CD4-positive, alpha-beta memory T cell (primary cell): ENCODE data around the gene GTF2F1. TPM values are rescaled to one million over a fixed set of nuclear protein-coding genes. Genes with fewer than 3 reads are reported as not detected.
A peak's percentile ranks its signal among the peaks of the same experiment; 100 is the strongest.
"Not testable (repeated sequence)": the region's sequence is repeated elsewhere in the genome, so short reads cannot be mapped to it uniquely, and the experiment has no call there.

Experiments
- CTCF ChIA-PET: fragments of 350-600 bp; sonication (Branson Sonifier 250); formaldehyde crosslinking; loops from one replicate; lab custom pipeline; 2021; ENCODE audit warnings: inconsistent platforms; ENCODE audit not compliant: partially characterized antibody; lab: Charles Lee
- POLR2A ChIA-PET: fragments of 350-600 bp; sonication (Branson Sonifier 250); formaldehyde crosslinking; loops from one replicate; lab custom pipeline; 2021; ENCODE audit not compliant: partially characterized antibody; lab: Charles Lee
- DNase-seq, 5 donors: peaks; one replicate each; pipeline versions ENCODE4 v3.0.0 to v3.0.0-alpha.2; 2020 to 2022; ENCODE audit warnings: mixed read lengths in 1 of 5
- H3K27ac ChIP-seq: one replicate; pipeline ENCODE4 v1.7.0; 2013; ENCODE audit warnings: low read depth, low read length
- H3K27me3 ChIP-seq: 2 replicates; pipeline ENCODE4 v1.7.0; 2013; ENCODE audit warnings: mild to moderate bottlenecking, low read length, moderate library complexity; ENCODE audit not compliant: insufficient read depth
- H3K36me3 ChIP-seq: 2 replicates; pipeline ENCODE4 v1.7.0; 2013; ENCODE audit warnings: mild to moderate bottlenecking, low read length, moderate library complexity; ENCODE audit not compliant: insufficient read depth
- H3K4me1 ChIP-seq: 2 replicates; pipeline ENCODE4 v1.7.0; 2013; ENCODE audit warnings: mild to moderate bottlenecking, low read length, moderate library complexity; ENCODE audit not compliant: insufficient read depth
- H3K4me3 ChIP-seq, 2 donors: one replicate each; pipeline ENCODE4 v1.7.0; 2013; ENCODE audit warnings: low read length in 2 of 2, mild to moderate bottlenecking in 1 of 2
- H3K9me3 ChIP-seq, 2 donors: one replicate each; pipeline ENCODE4 v1.7.0; 2013; ENCODE audit warnings: low read length in 2 of 2, control low read depth in 1 of 2; ENCODE audit not compliant: control insufficient read depth in 1 of 2
- H3K27ac Mint-ChIP-seq, 7 donors: one replicate each; pipeline ENCODE4 v1.8.0; 2020 to 2021; ENCODE audit warnings: mixed read lengths in 7 of 7, mild to moderate bottlenecking in 6 of 7, inconsistent platforms in 3 of 7, moderate library complexity in 3 of 7
- H3K27me3 Mint-ChIP-seq, 2 donors: one replicate each; pipeline ENCODE4 v1.8.0; 2020 to 2021; ENCODE audit warnings: mixed read lengths in 2 of 2
- H3K36me3 Mint-ChIP-seq, 2 donors: one replicate each; pipeline ENCODE4 v1.8.0; 2020 to 2021; ENCODE audit warnings: mixed read lengths in 2 of 2, inconsistent platforms in 1 of 2, mild to moderate bottlenecking in 1 of 2
- H3K4me1 Mint-ChIP-seq, 4 donors: one replicate each; pipeline ENCODE4 v1.8.0; 2020 to 2021; ENCODE audit warnings: mixed read lengths in 4 of 4, mild to moderate bottlenecking in 1 of 4
- H3K4me3 Mint-ChIP-seq, 8 donors: one replicate each; pipeline ENCODE4 v1.8.0; 2020 to 2021; ENCODE audit warnings: mixed read lengths in 8 of 8, mild to moderate bottlenecking in 7 of 8, moderate library complexity in 6 of 8, inconsistent platforms in 3 of 8
- H3K9me3 Mint-ChIP-seq, 8 donors: one replicate each; pipeline ENCODE4 v1.8.0; 2020 to 2021; ENCODE audit warnings: mixed read lengths in 8 of 8, mild to moderate bottlenecking in 5 of 8, inconsistent platforms in 3 of 8, moderate library complexity in 1 of 8
- intact Hi-C: fragments of 100-400 bp; cut with micrococcal nuclease; formaldehyde crosslinking; loops from one replicate; pipeline ENCODE4 v1.15.1; 2023
- polyA plus RNA-seq, 2 donors: library from polyadenylated mRNA; unstranded; fragments of 300-500 nt; fragmentation: Illumina TruSeq; gene quantifications; one replicate each; pipeline ENCODE4 v1.2.3, GENCODE V29; 2021
- total RNA-seq, 2 experiments: library from RNA; stranded (reverse); gene quantifications; one replicate each; pipeline ENCODE4 v1.2.3, GENCODE V29; 2021

Gene GTF2F1
- total and polyA plus RNA-seq, 4 experiments from 2014 or later: 6.6 to 57.7 (median 41.9) TPM

DNA sequence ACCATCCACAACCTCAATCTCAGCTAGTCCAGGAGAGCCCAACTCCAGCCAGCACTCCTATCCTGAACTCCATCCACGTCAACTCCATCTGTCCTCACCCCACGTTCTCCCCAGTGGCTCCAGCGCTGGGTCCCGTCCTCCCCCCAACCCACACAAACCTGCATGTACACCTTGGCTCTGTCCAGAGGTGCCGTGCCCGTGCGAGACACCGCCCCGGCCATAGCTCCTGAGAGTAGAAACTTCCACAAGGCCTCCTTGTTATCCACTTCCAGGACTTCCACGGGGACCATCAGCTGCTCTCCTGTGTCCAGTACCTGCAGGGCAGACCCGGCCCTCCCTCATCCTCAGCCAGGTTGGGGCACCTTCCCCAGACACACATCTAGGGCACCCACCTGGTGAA, 38.9 kb upstream of the GTF2F1 start:
- Histone ChIP-seq H3K9me3 (no peaks in the 10 kb centered on the region), H3K4me1 (peaks cover 4% of the 10 kb centered on the region), H3K27ac (no peak overlapping the region), H3K4me3 (no peak overlapping the region), H3K36me3 (no peaks in the 10 kb centered on the region), H3K27me3 (no peaks in the 10 kb centered on the region)
- intact Hi-C loops: no loop called here
- POLR2A ChIA-PET: interaction anchor here (1.0 kb wide), 1 partner anchor 29 kb away, joined by 4 read pairs; no protein-coding TSS in a partner anchor
- CTCF ChIA-PET: no interaction called here
- no peak overlapping the region for H3K27ac Mint-ChIP-seq
- no peaks in the 10 kb centered on the region for H3K9me3 Mint-ChIP-seq
- peak in 1 of 5 donors; percentile 14 for DNase-seq
- H3K36me3 Mint-ChIP-seq: no peaks in the 10 kb centered on the region
- H3K27me3 Mint-ChIP-seq: no peaks in the 10 kb centered on the region
- peaks cover 0 to 1% (median 0%) of the 10 kb centered on the region in 4 donors for H3K4me1 Mint-ChIP-seq
- peak overlapping the region in 1 of 8 donors; percentile 58 for H3K4me3 Mint-ChIP-seq

GRCh38 chr19:6429419-6430221, 36.7 kb upstream of the GTF2F1 start:
- no peak for DNase-seq
- no peak overlapping the region for H3K4me3 ChIP-seq
- intact Hi-C loops: loop anchor here (10.0 kb wide), 1 partner anchor 75 kb away; the partner anchor contains the start of gene TUBB4A
- Mint-ChIP-seq H3K27me3 (no peaks in the 10 kb centered on the region), H3K4me3 (no peak overlapping the region), H3K36me3 (peaks cover 0 to 2% of the 10 kb centered on the region in 2 donors), H3K4me1 (peaks cover 4 to 13% (median 9%) of the 10 kb centered on the region in 4 donors), H3K9me3 (peaks cover 0 to 2% (median 0%) of the 10 kb centered on the region in 8 donors), H3K27ac (no peak overlapping the region)
- H3K36me3 ChIP-seq: no peaks in the 10 kb centered on the region
- H3K27me3 ChIP-seq: no peaks in the 10 kb centered on the region
- no peaks in the 10 kb centered on the region for H3K9me3 ChIP-seq
- peaks cover 15% of the 10 kb centered on the region for H3K4me1 ChIP-seq
- POLR2A ChIA-PET: no interaction called here
- no peak overlapping the region for H3K27ac ChIP-seq
- CTCF ChIA-PET: interaction anchor here (0.6 kb wide), 1 partner anchor 75 kb away, joined by 3 read pairs; no protein-coding TSS in a partner anchor

DNA sequence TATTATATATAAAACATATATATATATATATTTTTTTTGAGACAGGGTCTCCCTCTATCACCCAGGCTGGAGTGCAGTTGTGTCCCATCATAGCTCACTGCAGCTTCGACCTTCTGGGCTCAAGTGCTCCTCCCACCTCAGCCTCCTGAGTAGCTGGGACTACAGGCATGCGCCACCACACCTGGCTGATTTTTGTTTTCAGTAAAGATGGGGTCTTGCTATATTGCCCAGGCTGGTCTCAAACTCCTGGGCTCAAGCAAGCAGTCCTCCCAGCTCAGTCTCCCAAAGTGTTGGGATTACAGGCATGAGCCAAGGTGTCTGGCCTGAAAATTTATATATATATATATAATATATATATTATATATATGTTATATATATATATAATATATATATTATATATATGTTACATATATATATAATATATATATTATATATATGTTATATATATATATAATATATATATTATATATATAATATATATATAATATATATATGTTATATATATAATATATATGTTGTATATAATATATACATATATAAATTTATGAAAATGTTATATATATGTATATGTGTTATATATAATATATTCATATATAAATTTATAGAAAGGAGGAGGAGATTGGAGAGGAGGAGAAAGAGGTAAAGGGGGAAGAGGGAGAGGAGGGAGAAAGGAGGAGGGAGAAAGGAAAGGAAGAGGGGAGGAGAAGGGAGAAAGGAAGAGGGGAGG, 35.9 kb upstream of the GTF2F1 start:
- H3K4me3 ChIP-seq, POLR2A ChIA-PET, CTCF ChIA-PET, H3K27ac ChIP-seq, H3K36me3 Mint-ChIP-seq, H3K27me3 Mint-ChIP-seq, H3K4me3 Mint-ChIP-seq, H3K27me3 ChIP-seq, H3K9me3 Mint-ChIP-seq, H3K27ac Mint-ChIP-seq, H3K9me3 ChIP-seq, DNase-seq, H3K36me3 ChIP-seq: not testable (repeated sequence)
- intact Hi-C loops: loop anchor here (10.0 kb wide), 1 partner anchor 76 kb away; the partner anchor contains the start of gene TUBB4A
- H3K4me1 Mint-ChIP-seq: peaks cover 4 to 14% (median 10%) of the 10 kb centered on the region in 4 donors
- peaks cover 17% of the 10 kb centered on the region for H3K4me1 ChIP-seq

- Mint-ChIP-seq H3K27ac (no peak overlapping the region), H3K36me3 (peaks cover 0 to 15% of the 10 kb centered on the region in 2 donors), H3K27me3 (no peaks in the 10 kb centered on the region), H3K9me3 (peaks cover 0 to 2% (median 0%) of the 10 kb centered on the region in 8 donors), H3K4me3 (no peak overlapping the region), H3K4me1 (peaks cover 13 to 31% (median 25%) of the 10 kb centered on the region in 4 donors)
- Histone ChIP-seq H3K36me3 (peaks cover 4% of the 10 kb centered on the region), H3K27ac (no peak overlapping the region), H3K4me1 (peaks cover 34% of the 10 kb centered on the region), H3K4me3 (no peak overlapping the region), H3K27me3 (no peaks in the 10 kb centered on the region), H3K9me3 (no peaks in the 10 kb centered on the region)
- CTCF ChIA-PET: no interaction called here
- DNase-seq: no peak
- intact Hi-C loops: loop anchor here (10.0 kb wide), 1 partner anchor 78 kb away; the partner anchor contains the start of gene TUBB4A
- POLR2A ChIA-PET: no interaction called here
These were observed 34.2 kb upstream of the GTF2F1 start for GRCh38 chr19:6427131-6427530.

GRCh38 chr19:6425732-6426620, 33.0 kb upstream of the GTF2F1 start:
- H3K9me3 Mint-ChIP-seq: peaks cover 0 to 2% (median 0%) of the 10 kb centered on the region in 8 donors
- CTCF ChIA-PET: interaction anchor here (1.0 kb wide), 1 partner anchor 79 kb away, joined by 4 read pairs; no protein-coding TSS in a partner anchor
- peaks cover 16% of the 10 kb centered on the region for H3K36me3 ChIP-seq
- peaks cover 1 to 22% of the 10 kb centered on the region in 2 donors for H3K36me3 Mint-ChIP-seq
- peak overlapping the region in 1 of 2 donors; percentile 33 for H3K4me3 ChIP-seq
- peaks cover 16 to 37% (median 29%) of the 10 kb centered on the region in 4 donors for H3K4me1 Mint-ChIP-seq
- H3K27ac Mint-ChIP-seq: peak overlapping the region; percentile 81 to 99 (median 94)
- peaks cover 42% of the 10 kb centered on the region for H3K4me1 ChIP-seq
- DNase-seq: no peak
- intact Hi-C loops: loop anchor here (1.0 to 10.0 kb wide), 5 partner anchors 33 to 79 kb away; partner anchors contain the start of genes CLPP, GTF2F1 and TUBB4A
- POLR2A ChIA-PET: interaction anchor here (0.5 to 3.8 kb wide), 6 partner anchors 33 to 739 kb away, joined by 3 to 30 read pairs (median 23); partner anchors contain the start of genes ALKBH7, CLPP, DENND1C and GTF2F1
- H3K4me3 Mint-ChIP-seq: peak overlapping the region; percentile 64 to 88 (median 79)
- no peaks in the 10 kb centered on the region for H3K9me3 ChIP-seq
- peak overlapping the region; percentile 62 for H3K27ac ChIP-seq
- no peaks in the 10 kb centered on the region for H3K27me3 ChIP-seq
- no peaks in the 10 kb centered on the region for H3K27me3 Mint-ChIP-seq
